K562 (cell line): ENCODE results near the gene TAF3. TPM values are rescaled to one million over a fixed set of nuclear protein-coding genes. Genes with fewer than 3 reads are reported as not detected.

Experiments
- ATAC-seq: fragments of 200-7000 bp; cut with Tn5 transposase; 3 replicates; pipeline ENCODE4 v1.9.1; 2020; ENCODE audit warnings: moderate library complexity
- BruUV-seq: library from RNA; stranded (reverse); fragments of 400-500 nt; replicated peaks from 2 replicates; lab custom pipeline; 2021; lab: Mats Ljungman, UMichigan
- CTCF ChIA-PET: fragments of 300-600 bp; formaldehyde crosslinking; extraction: SDS; loops from one replicate; lab custom pipeline; 2021; ENCODE audit warnings: low intra/inter-chr PET ratio; lab: Yijun Ruan, JAX
- POLR2A ChIA-PET: fragments of 300-600, 350-650 bp; sonication (Branson Sonifier 250); formaldehyde crosslinking; extraction: SDS; loops from one replicate; lab custom pipeline; 2021; ENCODE audit warnings: antibody characterized with exemption, inconsistent platforms; lab: Yijun Ruan, JAX
- DNase-seq, 4 experiments: peaks; one replicate each; pipeline versions ENCODE4 v3.0.0 to v3.0.0-alpha.2; 2011 to 2018; ENCODE audit warnings: low spot score in 3 of 4, mixed read lengths in 3 of 4; ENCODE audit errors: extremely low read depth in 1 of 4
- FAIRE-seq: peaks from 2 replicates; lab custom pipeline; 2011; peaks lifted over from hg19 to GRCh38; lab: Jason Lieb, UNC
- H2AFZ ChIP-seq: 2 replicates; pipeline ENCODE4 v1.6.0; 2011; ENCODE audit warnings: low read depth, low read length, control low read depth, inconsistent platforms
- H3K27ac ChIP-seq: fragments of 200-600 bp; 3 replicates; pipeline ENCODE4 v1.8.0; 2011; ENCODE audit warnings: low read depth, mild to moderate bottlenecking, control low read depth, inconsistent platforms, low read length, moderate library complexity, mixed read lengths; ENCODE audit errors: extremely low read depth
- H3K27me3 ChIP-seq, 2 experiments: fragments of 300-600 bp in 1 of 2; 2 replicates in 1 of 2; 3 replicates in 1 of 2; pipeline versions ENCODE4 v1.6.0 to v1.8.0; 2011; ENCODE audit warnings: inconsistent platforms in 2 of 2, low read length in 2 of 2, mild to moderate bottlenecking in 1 of 2, mixed read lengths in 1 of 2, moderate library complexity in 1 of 2; ENCODE audit not compliant: control insufficient read depth in 2 of 2, insufficient read depth in 2 of 2
- H3K36me3 ChIP-seq: fragments of 300-600 bp; 3 replicates; pipeline ENCODE4 v1.8.0; 2011; ENCODE audit warnings: mild to moderate bottlenecking, low read length, inconsistent platforms; ENCODE audit not compliant: control insufficient read depth, insufficient read depth
- H3K4me1 ChIP-seq, 2 experiments: fragments of 200-600 bp in 1 of 2; replicated peaks in 1 of 2; 2 replicates in 1 of 2; 3 replicates in 1 of 2; pipeline versions ENCODE4 v1.5.1 to v1.8.0; 2011; ENCODE audit warnings: inconsistent platforms in 2 of 2, low read length in 2 of 2, mild to moderate bottlenecking in 1 of 2, mixed read lengths in 1 of 2, moderate library complexity in 1 of 2; ENCODE audit not compliant: control insufficient read depth in 2 of 2, insufficient read depth in 2 of 2
- H3K4me2 ChIP-seq: 2 replicates; pipeline ENCODE4 v1.6.1; 2011; ENCODE audit warnings: low read length, control low read depth, inconsistent platforms, mixed read lengths; ENCODE audit not compliant: insufficient read depth
- H3K4me3 ChIP-seq: fragments of 200-600 bp; sonication (generic), shearing (Covaris generic); 2 replicates; pipeline ENCODE4 v1.5.1; 2016; ENCODE audit warnings: control low read depth, inconsistent platforms
- H3K79me2 ChIP-seq: fragments of 200-600 bp; 3 replicates; pipeline ENCODE4 v1.8.0; 2011; ENCODE audit warnings: low read length, inconsistent platforms; ENCODE audit not compliant: control insufficient read depth, insufficient read depth
- H3K9ac ChIP-seq, 2 experiments: 2 replicates each; pipeline versions ENCODE4 v1.6.0 to v1.6.1; 2011; ENCODE audit warnings: low read depth in 2 of 2, low read length in 2 of 2, control low read depth in 1 of 2, inconsistent platforms in 1 of 2, mild to moderate bottlenecking in 1 of 2, mixed read lengths in 1 of 2; ENCODE audit not compliant: insufficient read depth in 1 of 2
- H3K9me1 ChIP-seq: one replicate; pipeline ENCODE4 v1.6.0; 2011; ENCODE audit warnings: inconsistent platforms, mild to moderate bottlenecking, low read length, moderate library complexity; ENCODE audit not compliant: control insufficient read depth, insufficient read depth
- H3K9me3 ChIP-seq: replicated peaks from 2 replicates; pipeline ENCODE4 v1.5.1; 2011; ENCODE audit warnings: low read depth, low read length, inconsistent platforms; ENCODE audit not compliant: control insufficient read depth, insufficient read depth
- H4K20me1 ChIP-seq: replicated peaks from 2 replicates; pipeline ENCODE4 v1.6.1; 2011; ENCODE audit warnings: low read length, inconsistent platforms, mixed read lengths; ENCODE audit not compliant: control insufficient read depth, insufficient read depth
- BRCA1 ChIP-seq, 2 experiments: fragments of 450-650 bp in 1 of 2; sonication (generic) in 1 of 2; formaldehyde crosslinking in 1 of 2; IDR thresholded peaks; 2 replicates each; pipeline versions ENCODE4 v1.5.0 to v1.6.1; 2017 to 2020; ENCODE audit warnings: mild to moderate bottlenecking in 1 of 2, missing genetic modification reagents in 1 of 2
- ELF2 ChIP-seq: fragments of 250-450 bp; sonication (Bioruptor Pico); IDR thresholded peaks from 2 replicates; pipeline ENCODE4 v1.5.0; 2021; ENCODE audit warnings: mild to moderate bottlenecking
- GTF2A2 ChIP-seq: IDR thresholded peaks from 2 replicates; pipeline ENCODE4 v1.6.1; 2016; ENCODE audit warnings: mild to moderate bottlenecking, missing genetic modification characterization, missing compliant biosample characterization
- IRF2 ChIP-seq: sonication (generic); formaldehyde crosslinking; IDR thresholded peaks from 2 replicates; pipeline ENCODE4 v1.8.1; 2022; ENCODE audit warnings: mild to moderate bottlenecking, missing genetic modification reagents
- MCM3 ChIP-seq: fragments of 450-650 bp; IDR thresholded peaks from 2 replicates; pipeline ENCODE4 v1.6.1; 2016
- NEUROD1 ChIP-seq: fragments of 150-350 bp; IDR thresholded peaks from 2 replicates; pipeline ENCODE4 v1.6.1; 2014; ENCODE audit warnings: borderline replicate concordance, low read length, low read depth; ENCODE audit not compliant: partially characterized antibody
- PPARD ChIP-seq: fragments of 250-450 bp; sonication (Bioruptor Pico); IDR thresholded peaks from 2 replicates; pipeline ENCODE4 v1.8.0; 2022; ENCODE audit warnings: inconsistent platforms, mild to moderate bottlenecking, moderate library complexity
- SIRT6 ChIP-seq: IDR thresholded peaks from one replicate; pipeline ENCODE4 v1.6.1; 2012; ENCODE audit warnings: low read depth, mild to moderate bottlenecking, control low read depth, inconsistent platforms, low read length, moderate library complexity
- ZNF830 ChIP-seq: fragments of 250-450 bp; sonication (Bioruptor Pico); IDR thresholded peaks from 2 replicates; pipeline ENCODE4 v1.5.0; 2021; ENCODE audit warnings: mild to moderate bottlenecking
- WGBS: fragments of 100-300 bp; shearing (Covaris generic); methylation state at CpG from one replicate; pipeline ENCODE4 v1.1.6; 2016; ENCODE audit warnings: low coverage, mixed read lengths; ENCODE audit not compliant: insufficient coverage; ENCODE audit errors: missing lambda C conversion rate; 5-methylcytosine and 5-hydroxymethylcytosine counted together
- in situ Hi-C: fragments of 300-500 bp; cut with MboI; formaldehyde crosslinking; loops from 4 replicates; pipeline ENCODE4 v1.15.0; 2018; ENCODE audit warnings: inconsistent platforms, mixed read lengths
- intact Hi-C: fragments of 100-400 bp; cut with micrococcal nuclease; formaldehyde crosslinking; loops from 2 replicates; pipeline ENCODE4 v1.14.2; 2022
- polyA plus RNA-seq, 8 experiments: library from polyadenylated mRNA; depleted of rRNA in 4 of 8; stranded (reverse) in 5 of 8; unstranded in 3 of 8; fragments of >200 nt; fragmentation: Nextera tagmentation in 2 of 8; fragmentation: Illumina TruSeq in 1 of 8; extraction: Ambion mirVana in 2 of 8; extraction: Trizol in 1 of 8; gene quantifications; 2 replicates each; pipeline versions ENCODE4 v1.2.1 to v1.2.3, GENCODE V29; 2011 to 2014; ENCODE audit warnings: inconsistent platforms in 1 of 8, missing spikeins in 1 of 8
- total RNA-seq, 7 experiments: library from RNA; depleted of rRNA in 6 of 7; stranded (reverse); fragments of >200 nt in 6 of 7; fragmentation: Illumina TruSeq in 2 of 7; extraction: Trizol in 2 of 7; gene quantifications; 2 replicates each; pipeline versions ENCODE4 v1.2.1 to v1.2.3, GENCODE V29; 2011 to 2021; ENCODE audit warnings: low replicate concordance in 1 of 7
- TF ChIP-seq, protein P1 (sequence below): fragments of 450-650 bp; IDR thresholded peaks from 2 replicates; pipeline ENCODE4 v1.6.1; 2016; ENCODE audit warnings: mild to moderate bottlenecking, moderate library complexity

TAF3 gene
- total and polyA plus RNA-seq, 9 of the 15 experiments (the other 6 are each of a cell fraction or from before 2014, with no cell fraction given) = 1.5 to 9.9 (median 4.1) TPM

DNA sequence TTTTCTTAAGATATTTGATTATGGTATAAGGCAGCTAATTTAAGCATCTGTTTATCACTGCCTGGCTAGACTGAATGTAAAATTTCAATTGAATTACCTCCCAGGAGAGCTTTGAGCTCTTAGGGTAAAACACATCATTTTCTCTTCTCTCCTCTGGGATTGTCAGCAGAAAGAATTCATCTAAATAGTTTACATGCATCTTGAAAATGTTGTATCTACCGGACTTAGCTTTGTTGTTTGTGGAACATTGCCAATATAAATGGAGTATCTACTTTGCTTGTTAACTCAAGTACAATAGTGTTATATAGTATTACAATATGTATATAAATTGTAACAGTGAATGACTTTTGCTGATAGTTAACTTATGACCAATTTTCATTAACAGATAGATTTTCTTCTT is 73.3 kb downstream of the TAF3 start:
- 29% methylated on average over 1 of the region's 1 CpG for WGBS
- no peaks in the 10 kb centered on the region for H3K9me3 ChIP-seq
- DNase-seq (no peak), ATAC-seq (no peak), FAIRE-seq (no peak)
- no peak overlapping the region for H3K9ac ChIP-seq
- no peak overlapping the region for H3K27ac ChIP-seq
- no peaks in the 10 kb centered on the region; the same call in 1 of the 3 replicates for H3K79me2 ChIP-seq
- H3K36me3 ChIP-seq = peaks cover 2% of the 10 kb centered on the region; the same call in 1 of the 3 replicates
- ChIA-PET CTCF (no interaction called here), POLR2A (interaction anchor here (0.7 kb wide), 1 partner anchor 41 kb away, joined by 3 read pairs; no protein-coding TSS in a partner anchor)
- peaks cover 11 to 19% of the 10 kb centered on the region in 2 experiments; a peak in 3 of 5 replicates for H3K4me1 ChIP-seq
- H3K4me2 ChIP-seq = no peak overlapping the region
- no peaks in the 10 kb centered on the region for H3K9me1 ChIP-seq
- peaks cover 5% of the 10 kb centered on the region for H4K20me1 ChIP-seq
- no peak overlapping the region for H2AFZ ChIP-seq
- in situ Hi-C loops (no loop called here), intact Hi-C loops (no loop called here)
- no TSS peak for BruUV-seq
- H3K27me3 ChIP-seq = no peaks in the 10 kb centered on the region
- no peak overlapping the region for H3K4me3 ChIP-seq
- no peak for TF ChIP-seq GTF2A2 (tag)
- TF ChIP-seq PPARD (CRISPR knock-in tag) = no peak
- TF ChIP-seq IRF2 (CRISPR knock-in tag) = no peak
- TF ChIP-seq, protein P1, sequence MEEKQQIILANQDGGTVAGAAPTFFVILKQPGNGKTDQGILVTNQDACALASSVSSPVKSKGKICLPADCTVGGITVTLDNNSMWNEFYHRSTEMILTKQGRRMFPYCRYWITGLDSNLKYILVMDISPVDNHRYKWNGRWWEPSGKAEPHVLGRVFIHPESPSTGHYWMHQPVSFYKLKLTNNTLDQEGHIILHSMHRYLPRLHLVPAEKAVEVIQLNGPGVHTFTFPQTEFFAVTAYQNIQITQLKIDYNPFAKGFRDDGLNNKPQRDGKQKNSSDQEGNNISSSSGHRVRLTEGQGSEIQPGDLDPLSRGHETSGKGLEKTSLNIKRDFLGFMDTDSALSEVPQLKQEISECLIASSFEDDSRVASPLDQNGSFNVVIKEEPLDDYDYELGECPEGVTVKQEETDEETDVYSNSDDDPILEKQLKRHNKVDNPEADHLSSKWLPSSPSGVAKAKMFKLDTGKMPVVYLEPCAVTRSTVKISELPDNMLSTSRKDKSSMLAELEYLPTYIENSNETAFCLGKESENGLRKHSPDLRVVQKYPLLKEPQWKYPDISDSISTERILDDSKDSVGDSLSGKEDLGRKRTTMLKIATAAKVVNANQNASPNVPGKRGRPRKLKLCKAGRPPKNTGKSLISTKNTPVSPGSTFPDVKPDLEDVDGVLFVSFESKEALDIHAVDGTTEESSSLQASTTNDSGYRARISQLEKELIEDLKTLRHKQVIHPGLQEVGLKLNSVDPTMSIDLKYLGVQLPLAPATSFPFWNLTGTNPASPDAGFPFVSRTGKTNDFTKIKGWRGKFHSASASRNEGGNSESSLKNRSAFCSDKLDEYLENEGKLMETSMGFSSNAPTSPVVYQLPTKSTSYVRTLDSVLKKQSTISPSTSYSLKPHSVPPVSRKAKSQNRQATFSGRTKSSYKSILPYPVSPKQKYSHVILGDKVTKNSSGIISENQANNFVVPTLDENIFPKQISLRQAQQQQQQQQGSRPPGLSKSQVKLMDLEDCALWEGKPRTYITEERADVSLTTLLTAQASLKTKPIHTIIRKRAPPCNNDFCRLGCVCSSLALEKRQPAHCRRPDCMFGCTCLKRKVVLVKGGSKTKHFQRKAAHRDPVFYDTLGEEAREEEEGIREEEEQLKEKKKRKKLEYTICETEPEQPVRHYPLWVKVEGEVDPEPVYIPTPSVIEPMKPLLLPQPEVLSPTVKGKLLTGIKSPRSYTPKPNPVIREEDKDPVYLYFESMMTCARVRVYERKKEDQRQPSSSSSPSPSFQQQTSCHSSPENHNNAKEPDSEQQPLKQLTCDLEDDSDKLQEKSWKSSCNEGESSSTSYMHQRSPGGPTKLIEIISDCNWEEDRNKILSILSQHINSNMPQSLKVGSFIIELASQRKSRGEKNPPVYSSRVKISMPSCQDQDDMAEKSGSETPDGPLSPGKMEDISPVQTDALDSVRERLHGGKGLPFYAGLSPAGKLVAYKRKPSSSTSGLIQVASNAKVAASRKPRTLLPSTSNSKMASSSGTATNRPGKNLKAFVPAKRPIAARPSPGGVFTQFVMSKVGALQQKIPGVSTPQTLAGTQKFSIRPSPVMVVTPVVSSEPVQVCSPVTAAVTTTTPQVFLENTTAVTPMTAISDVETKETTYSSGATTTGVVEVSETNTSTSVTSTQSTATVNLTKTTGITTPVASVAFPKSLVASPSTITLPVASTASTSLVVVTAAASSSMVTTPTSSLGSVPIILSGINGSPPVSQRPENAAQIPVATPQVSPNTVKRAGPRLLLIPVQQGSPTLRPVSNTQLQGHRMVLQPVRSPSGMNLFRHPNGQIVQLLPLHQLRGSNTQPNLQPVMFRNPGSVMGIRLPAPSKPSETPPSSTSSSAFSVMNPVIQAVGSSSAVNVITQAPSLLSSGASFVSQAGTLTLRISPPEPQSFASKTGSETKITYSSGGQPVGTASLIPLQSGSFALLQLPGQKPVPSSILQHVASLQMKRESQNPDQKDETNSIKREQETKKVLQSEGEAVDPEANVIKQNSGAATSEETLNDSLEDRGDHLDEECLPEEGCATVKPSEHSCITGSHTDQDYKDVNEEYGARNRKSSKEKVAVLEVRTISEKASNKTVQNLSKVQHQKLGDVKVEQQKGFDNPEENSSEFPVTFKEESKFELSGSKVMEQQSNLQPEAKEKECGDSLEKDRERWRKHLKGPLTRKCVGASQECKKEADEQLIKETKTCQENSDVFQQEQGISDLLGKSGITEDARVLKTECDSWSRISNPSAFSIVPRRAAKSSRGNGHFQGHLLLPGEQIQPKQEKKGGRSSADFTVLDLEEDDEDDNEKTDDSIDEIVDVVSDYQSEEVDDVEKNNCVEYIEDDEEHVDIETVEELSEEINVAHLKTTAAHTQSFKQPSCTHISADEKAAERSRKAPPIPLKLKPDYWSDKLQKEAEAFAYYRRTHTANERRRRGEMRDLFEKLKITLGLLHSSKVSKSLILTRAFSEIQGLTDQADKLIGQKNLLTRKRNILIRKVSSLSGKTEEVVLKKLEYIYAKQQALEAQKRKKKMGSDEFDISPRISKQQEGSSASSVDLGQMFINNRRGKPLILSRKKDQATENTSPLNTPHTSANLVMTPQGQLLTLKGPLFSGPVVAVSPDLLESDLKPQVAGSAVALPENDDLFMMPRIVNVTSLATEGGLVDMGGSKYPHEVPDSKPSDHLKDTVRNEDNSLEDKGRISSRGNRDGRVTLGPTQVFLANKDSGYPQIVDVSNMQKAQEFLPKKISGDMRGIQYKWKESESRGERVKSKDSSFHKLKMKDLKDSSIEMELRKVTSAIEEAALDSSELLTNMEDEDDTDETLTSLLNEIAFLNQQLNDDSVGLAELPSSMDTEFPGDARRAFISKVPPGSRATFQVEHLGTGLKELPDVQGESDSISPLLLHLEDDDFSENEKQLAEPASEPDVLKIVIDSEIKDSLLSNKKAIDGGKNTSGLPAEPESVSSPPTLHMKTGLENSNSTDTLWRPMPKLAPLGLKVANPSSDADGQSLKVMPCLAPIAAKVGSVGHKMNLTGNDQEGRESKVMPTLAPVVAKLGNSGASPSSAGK = no peak
- no peak for TF ChIP-seq ELF2 (CRISPR knock-in tag)
- TF ChIP-seq BRCA1 (IDR thresholded peaks at IDR 0.05) = no peak
- TF ChIP-seq BRCA1 (CRISPR knock-in tag; IDR thresholded peaks at IDR 0.05) = no peak
- TF ChIP-seq SIRT6 = no peak
- no peak for TF ChIP-seq NEUROD1
- TF ChIP-seq ZNF830 (CRISPR knock-in tag) = no peak
- TF ChIP-seq MCM3 = no peak
